PC-9 (cell line): ENCODE measurements around the gene ELMO3.

Experiments used
- CTCF ChIP-seq: fragments of 200-600 bp; sonication (generic); conservative IDR thresholded peaks from 2 replicates; pipeline ENCODE4 v1.6.1; 2017; ENCODE audit warnings: mixed run types, antibody characterized with exemption, mild to moderate bottlenecking, moderate library complexity
- EZH2 ChIP-seq: fragments of 200-600 bp; sonication (generic); IDR thresholded peaks from 2 replicates; pipeline ENCODE4 v1.8.0; 2017; ENCODE audit warnings: antibody characterized with exemption, low read depth

DNA sequence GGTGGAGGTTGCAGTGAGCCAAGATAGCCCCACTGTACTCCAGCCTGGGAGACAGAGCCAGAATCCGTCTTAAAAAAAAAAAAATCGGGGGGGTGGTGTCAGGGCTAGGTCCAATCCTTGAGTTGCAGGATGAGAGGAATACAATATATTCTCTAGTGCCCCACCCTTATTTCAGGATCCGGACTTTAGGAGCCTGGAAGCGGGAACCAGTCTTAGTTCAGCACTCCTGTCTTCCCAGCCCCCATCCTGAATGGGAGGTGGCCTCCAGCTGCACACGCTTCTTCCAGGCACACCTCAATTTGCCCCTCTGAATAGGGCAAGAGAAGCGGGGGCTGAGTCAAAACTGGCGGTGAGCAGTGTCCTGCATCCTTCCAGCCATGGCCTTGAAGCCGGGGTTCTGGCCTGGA is 46.7 kb downstream of the ELMO3 start:
- TF ChIP-seq CTCF (no peak), EZH2 (no peak)
